OCI-LY3 (cell line): ENCODE measurements around the gene EFNA1.

ENCODE experiments used
- CTCF ChIP-seq: fragments of 200-600, 300-600 bp; sonication (generic); IDR thresholded peaks from 2 replicates; pipeline ENCODE4 v1.5.1; 2014; ENCODE audit warnings: antibody characterized with exemption, low read length, low read depth
- EZH2phosphoT487 ChIP-seq: fragments of 200-600 bp; shearing (Covaris generic); IDR thresholded peaks from 2 replicates; pipeline ENCODE4 v1.6.1; 2018; ENCODE audit warnings: antibody characterized with exemption, mixed run types, low read depth

GRCh38 chr1:155177192-155177917 is 49.7 kb downstream of the EFNA1 start:
- TF ChIP-seq CTCF (no peak), EZH2phosphoT487 (no peak)
